ENCODE results near the gene PHEX.
"Not testable (repeated sequence)": the region's sequence is repeated elsewhere in the genome, so short reads cannot be mapped to it uniquely, and the experiment has no call there.

The PHEX gene

GRCh38 chrX:22268706-22269105 is 236.6 kb downstream of the PHEX start:
- no peak for DNase-seq

- no peak for DNase-seq
These were observed 240.5 kb downstream of the PHEX start, which contains the start of gene CBLL2 for GRCh38 chrX:22272613-22273012. TSS of gene CBLL2 (plus strand) at chrX:22272913. CDS start at chrX:22272992, 79 bp downstream.

GRCh38 chrX:22273714-22274317 is 241.7 kb downstream of the PHEX start:
- no peak for DNase-seq

GRCh38 chrX:22276781-22277180 is 244.7 kb downstream of the PHEX start:
- no peak for DNase-seq

- peak; percentile 59 for DNase-seq
These were observed 246.2 kb downstream of the PHEX start for GRCh38 chrX:22278375-22278774.

- DNase-seq, result not testable (repeated sequence)
These were observed 257.1 kb downstream of the PHEX start for GRCh38 chrX:22289209-22289608.

GRCh38 chrX:22296871-22297270 is 264.7 kb downstream of the PHEX start:
- no peak for DNase-seq

GRCh38 chrX:22300130-22300529 is 268.0 kb downstream of the PHEX start:
- DNase-seq, result peak; percentile 64
